Tibial nerve (tissue), 4 donors: Measurements from ENCODE around the gene S100A7A.

ENCODE experiments used
- EP300 ChIP-seq, 2 donors: sonication (generic); formaldehyde crosslinking; IDR thresholded peaks; one replicate each; pipeline ENCODE4 v1.6.1; 2017; ENCODE audit warnings: antibody characterized with exemption in 2 of 2, mild to moderate bottlenecking in 1 of 2
- POLR2A ChIP-seq, 2 donors: fragments of 450-650 bp; IDR thresholded peaks; one replicate each; pipeline ENCODE4 v1.6.1; 2017; ENCODE audit warnings: antibody characterized with exemption in 2 of 2, mild to moderate bottlenecking in 2 of 2, moderate library complexity in 2 of 2
- TF ChIP-seq, protein P1 (sequence below), 5 experiments: fragments of 200-600 bp in 3 of 5; fragments of 450-650 bp in 2 of 5; sonication (generic) in 3 of 5; IDR thresholded peaks; one replicate each; pipeline ENCODE4 v1.5.1; 2016 to 2019; ENCODE audit warnings: antibody characterized with exemption in 5 of 5, mild to moderate bottlenecking in 3 of 5, moderate library complexity in 2 of 5

DNA sequence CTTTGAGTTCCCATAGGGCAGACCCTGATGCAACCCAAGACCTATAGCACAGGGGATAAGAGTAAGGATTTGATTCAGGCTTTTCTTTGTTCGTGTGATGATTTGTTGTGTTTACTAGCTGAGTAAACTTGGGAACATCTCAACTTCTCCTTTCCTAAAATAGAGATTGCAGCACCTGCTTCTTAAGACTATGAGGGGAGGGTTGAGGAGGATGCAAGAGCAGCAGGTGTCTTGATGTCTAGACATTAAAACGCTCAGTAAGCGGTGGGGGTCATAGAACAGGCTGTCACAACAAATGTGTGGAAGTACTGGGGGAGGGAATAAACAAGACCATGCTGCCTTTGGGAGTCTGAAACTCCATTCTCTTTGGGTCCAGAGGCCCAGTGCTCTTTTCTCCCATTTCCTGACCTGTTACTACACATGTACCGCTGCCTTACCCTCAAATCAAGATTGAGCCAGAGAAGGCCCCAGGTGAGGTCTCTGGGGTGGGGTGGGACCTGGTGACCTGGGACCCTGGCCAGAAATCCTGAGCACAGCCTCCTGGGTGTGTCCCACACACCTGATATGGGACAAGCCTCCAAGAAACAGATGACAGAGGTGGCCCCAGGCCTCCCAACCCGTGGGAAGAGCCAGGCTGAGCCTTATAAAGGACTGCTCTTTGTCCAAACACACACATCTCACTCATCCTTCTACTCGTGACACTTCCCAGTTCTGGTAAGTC, at the start of gene S100A7A:
- no peak for TF ChIP-seq EP300 (IDR thresholded peaks at IDR 0.05)
- TF ChIP-seq, protein P1, sequence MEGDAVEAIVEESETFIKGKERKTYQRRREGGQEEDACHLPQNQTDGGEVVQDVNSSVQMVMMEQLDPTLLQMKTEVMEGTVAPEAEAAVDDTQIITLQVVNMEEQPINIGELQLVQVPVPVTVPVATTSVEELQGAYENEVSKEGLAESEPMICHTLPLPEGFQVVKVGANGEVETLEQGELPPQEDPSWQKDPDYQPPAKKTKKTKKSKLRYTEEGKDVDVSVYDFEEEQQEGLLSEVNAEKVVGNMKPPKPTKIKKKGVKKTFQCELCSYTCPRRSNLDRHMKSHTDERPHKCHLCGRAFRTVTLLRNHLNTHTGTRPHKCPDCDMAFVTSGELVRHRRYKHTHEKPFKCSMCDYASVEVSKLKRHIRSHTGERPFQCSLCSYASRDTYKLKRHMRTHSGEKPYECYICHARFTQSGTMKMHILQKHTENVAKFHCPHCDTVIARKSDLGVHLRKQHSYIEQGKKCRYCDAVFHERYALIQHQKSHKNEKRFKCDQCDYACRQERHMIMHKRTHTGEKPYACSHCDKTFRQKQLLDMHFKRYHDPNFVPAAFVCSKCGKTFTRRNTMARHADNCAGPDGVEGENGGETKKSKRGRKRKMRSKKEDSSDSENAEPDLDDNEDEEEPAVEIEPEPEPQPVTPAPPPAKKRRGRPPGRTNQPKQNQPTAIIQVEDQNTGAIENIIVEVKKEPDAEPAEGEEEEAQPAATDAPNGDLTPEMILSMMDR (IDR thresholded peaks at IDR 0.05): no peak
- TF ChIP-seq POLR2A (IDR thresholded peaks at IDR 0.05): no peak
